IMR-90 (cell line): ENCODE measurements around the gene SRR. TPM values are rescaled to one million over a fixed set of nuclear protein-coding genes. Genes with fewer than 3 reads are reported as not detected.

Experiments
- ATAC-seq: fragments of 200-7000 bp; cut with Tn5 transposase; 2 replicates; pipeline ENCODE4 v1.9.1; 2020; ENCODE audit warnings: low read depth, mild to moderate bottlenecking, moderate library complexity
- BruUV-seq: library from RNA; stranded (reverse); fragments of 400-500 nt; replicated peaks from 2 replicates; lab custom pipeline; 2021; lab: Mats Ljungman, UMichigan
- CTCF ChIA-PET: fragments of 300-600 bp; formaldehyde crosslinking; extraction: SDS; loops from one replicate; lab custom pipeline; 2021; ENCODE audit warnings: antibody characterized with exemption; lab: Yijun Ruan, JAX
- POLR2A ChIA-PET: fragments of 300-600 bp; sonication (Branson Sonifier 250); formaldehyde crosslinking; loops from one replicate; lab custom pipeline; 2022; ENCODE audit warnings: antibody characterized with exemption; ENCODE audit not compliant: unreplicated experiment; lab: Charles Lee
- DNase-seq: peaks from one replicate; pipeline ENCODE4 v3.0.0; 2013
- H2AFZ ChIP-seq: replicated peaks from 2 replicates; pipeline ENCODE3; 2013; ENCODE audit warnings: low read length, mild to moderate bottlenecking; ENCODE audit not compliant: poor library complexity
- H2AK5ac ChIP-seq: 2 replicates; pipeline ENCODE4 v1.6.1; 2013; ENCODE audit warnings: low read depth, low read length, inconsistent platforms
- H2AK9ac ChIP-seq: replicated peaks from 2 replicates; pipeline ENCODE3; 2013; ENCODE audit warnings: mild to moderate bottlenecking, low read depth, low read length, moderate library complexity; ENCODE audit not compliant: poor library complexity
- H2BK120ac ChIP-seq: 2 replicates; pipeline ENCODE4 v1.6.1; 2013; ENCODE audit warnings: low read depth, low read length, inconsistent platforms
- H2BK15ac ChIP-seq: 3 replicates; pipeline ENCODE4 v1.6.1; 2013; ENCODE audit warnings: low read depth, low read length, inconsistent platforms
- H2BK20ac ChIP-seq: 2 replicates; pipeline ENCODE4 v1.6.1; 2013; ENCODE audit warnings: low read depth, mild to moderate bottlenecking, inconsistent platforms, low read length, moderate library complexity
- H2BK5ac ChIP-seq: 2 replicates; pipeline ENCODE4 v1.6.1; 2013; ENCODE audit warnings: mild to moderate bottlenecking, low read depth, low read length, inconsistent platforms; ENCODE audit not compliant: poor library complexity, severe bottlenecking
- H3K14ac ChIP-seq: replicated peaks from 2 replicates; pipeline ENCODE4 v1.6.1; 2013; ENCODE audit warnings: low read depth, low read length, inconsistent platforms
- H3K18ac ChIP-seq: 2 replicates; pipeline ENCODE4 v1.6.1; 2013; ENCODE audit warnings: low read depth, low read length, control low read depth
- H3K23ac ChIP-seq: 2 replicates; pipeline ENCODE4 v1.6.1; 2013; ENCODE audit warnings: low read depth, low read length, inconsistent platforms
- H3K27ac ChIP-seq: 2 replicates; pipeline ENCODE4 v1.5.1; 2013; ENCODE audit warnings: mild to moderate bottlenecking, control low read depth, low read length; ENCODE audit not compliant: insufficient read depth
- H3K27me3 ChIP-seq: 2 replicates; pipeline ENCODE4 v1.6.1; 2013; ENCODE audit warnings: low read length; ENCODE audit not compliant: control insufficient read depth, insufficient read depth
- H3K36me3 ChIP-seq: 2 replicates; pipeline ENCODE4 v1.6.1; 2013; ENCODE audit warnings: low read length, mixed read lengths; ENCODE audit not compliant: control insufficient read depth, insufficient read depth
- H3K4ac ChIP-seq: 2 replicates; pipeline ENCODE4 v1.6.1; 2013; ENCODE audit warnings: low read depth, low read length, inconsistent platforms
- H3K4me1 ChIP-seq: 2 replicates; pipeline ENCODE4 v1.6.1; 2013; ENCODE audit warnings: low read length, mixed read lengths; ENCODE audit not compliant: control insufficient read depth, insufficient read depth
- H3K4me2 ChIP-seq: 2 replicates; pipeline ENCODE4 v1.6.1; 2013; ENCODE audit warnings: low read depth, mild to moderate bottlenecking, control low read depth, low read length, moderate library complexity
- H3K4me3 ChIP-seq: 2 replicates; pipeline ENCODE4 v1.5.1; 2013; ENCODE audit warnings: low read depth, mild to moderate bottlenecking, control low read depth, low read length, moderate library complexity; ENCODE audit not compliant: insufficient read depth
- H3K56ac ChIP-seq: 2 replicates; pipeline ENCODE4 v1.6.1; 2013; ENCODE audit warnings: low read length, inconsistent platforms; ENCODE audit not compliant: insufficient read depth; ENCODE audit errors: extremely low read depth
- H3K79me1 ChIP-seq, 2 experiments: 2 replicates each; pipeline ENCODE4 v1.6.1; 2013; ENCODE audit warnings: low read length in 2 of 2, inconsistent platforms in 1 of 2, low read depth in 1 of 2
- H3K9ac ChIP-seq: 2 replicates; pipeline ENCODE4 v1.6.1; 2013; ENCODE audit warnings: low read depth, low read length, control low read depth
- H3K9me1 ChIP-seq: 2 replicates; pipeline ENCODE4 v1.6.1; 2013; ENCODE audit warnings: low read length, inconsistent platforms; ENCODE audit not compliant: insufficient read depth
- H3K9me3 ChIP-seq: 2 replicates; pipeline ENCODE4 v1.6.1; 2013; ENCODE audit warnings: low read length; ENCODE audit not compliant: control insufficient read depth, insufficient read depth
- H4K20me1 ChIP-seq: 2 replicates; pipeline ENCODE4 v1.6.1; 2013; ENCODE audit warnings: low read length, inconsistent platforms; ENCODE audit not compliant: insufficient read depth
- H4K5ac ChIP-seq: 2 replicates; pipeline ENCODE4 v1.6.1; 2013; ENCODE audit warnings: mild to moderate bottlenecking, low read depth, low read length, control low read depth
- H4K8ac ChIP-seq, 2 experiments: 2 replicates each; pipeline ENCODE4 v1.6.1; 2013; ENCODE audit warnings: low read depth in 2 of 2, low read length in 2 of 2, control low read depth in 1 of 2, inconsistent platforms in 1 of 2
- H4K91ac ChIP-seq: 2 replicates; pipeline ENCODE4 v1.6.1; 2013; ENCODE audit warnings: low read depth, low read length, inconsistent platforms; ENCODE audit not compliant: insufficient read depth
- BHLHE40 ChIP-seq: fragments of 150-350 bp; IDR thresholded peaks from 2 replicates; pipeline ENCODE4 v1.6.1; 2016; ENCODE audit warnings: mild to moderate bottlenecking, low read depth, low read length
- CEBPB ChIP-seq: IDR thresholded peaks from 2 replicates; pipeline ENCODE4 v1.6.1; 2012; ENCODE audit warnings: low read depth, low read length, improper control_type of control experiment
- CHD1 ChIP-seq: IDR thresholded peaks from 2 replicates; pipeline ENCODE4 v1.6.1; 2012; ENCODE audit warnings: low read depth, low read length, improper control_type of control experiment
- CTCF ChIP-seq: conservative IDR thresholded peaks from 2 replicates; pipeline ENCODE4 v1.5.1; 2012; ENCODE audit warnings: mild to moderate bottlenecking, low read depth, low read length, improper control_type of control experiment
- FOS ChIP-seq: fragments of 150-350 bp; IDR thresholded peaks from 2 replicates; pipeline ENCODE4 v1.6.1; 2016; ENCODE audit warnings: low read depth, low read length
- MAFK ChIP-seq: IDR thresholded peaks from 2 replicates; pipeline ENCODE4 v1.6.1; 2012; ENCODE audit warnings: low read depth, low read length, improper control_type of control experiment
- MAZ ChIP-seq: IDR thresholded peaks from 2 replicates; pipeline ENCODE4 v1.6.1; 2012; ENCODE audit warnings: low read depth, mild to moderate bottlenecking, low read length, improper control_type of control experiment, moderate library complexity, borderline replicate concordance
- MXI1 ChIP-seq: IDR thresholded peaks from 2 replicates; pipeline ENCODE4 v1.6.1; 2012; ENCODE audit warnings: low read depth, mild to moderate bottlenecking, low read length, moderate library complexity, borderline replicate concordance
- NFE2L2 ChIP-seq: fragments of 150-350 bp; IDR thresholded peaks from 2 replicates; pipeline ENCODE4 v1.6.1; 2016; ENCODE audit warnings: low read depth, mild to moderate bottlenecking, low read length
- POLR2A ChIP-seq: IDR thresholded peaks from 2 replicates; pipeline ENCODE4 v1.6.1; 2012; ENCODE audit warnings: mild to moderate bottlenecking, low read depth, low read length
- RAD21 ChIP-seq: IDR thresholded peaks from 2 replicates; pipeline ENCODE4 v1.6.1; 2012; ENCODE audit warnings: low read length, improper control_type of control experiment
- RCOR1 ChIP-seq: IDR thresholded peaks from 2 replicates; pipeline ENCODE4 v1.6.1; 2012; ENCODE audit warnings: mild to moderate bottlenecking, low read length, improper control_type of control experiment; ENCODE audit not compliant: insufficient replicate concordance
- SMC3 ChIP-seq: fragments of 150-350 bp; IDR thresholded peaks from 2 replicates; pipeline ENCODE4 v1.6.1; 2016; ENCODE audit warnings: low read depth, mild to moderate bottlenecking, antibody characterized with exemption, low read length, moderate library complexity
- USF2 ChIP-seq: fragments of 150-350 bp; IDR thresholded peaks from 2 replicates; pipeline ENCODE4 v1.6.1; 2017; ENCODE audit warnings: mild to moderate bottlenecking, antibody characterized with exemption, low read length, low read depth
- WGBS, 2 experiments: methylation state at CpG; one replicate each; pipeline versions ENCODE4 v1.1.5 to v1.1.7; 2013; ENCODE audit warnings: missing lambda C conversion rate in 2 of 2; ENCODE audit not compliant: insufficient read length in 1 of 2; ENCODE audit errors: extremely low coverage in 2 of 2; 5-methylcytosine and 5-hydroxymethylcytosine counted together
- dilution Hi-C: fragments of 300-500 bp; cut with HindIII; formaldehyde crosslinking; loops from one replicate; pipeline ENCODE4 v1.14.3; 2018; ENCODE audit warnings: low sequenced_read_pairs; ENCODE audit not compliant: unreplicated experiment
- in situ Hi-C: fragments of 300-500 bp; cut with MboI; formaldehyde crosslinking; loops from 3 replicates; pipeline ENCODE4 v1.14.3; 2019; ENCODE audit warnings: low sequenced_read_pairs, inconsistent platforms, mixed read lengths
- intact Hi-C: fragments of 100-400 bp; cut with micrococcal nuclease; formaldehyde crosslinking; loops from 2 replicates; pipeline ENCODE4 v1.10.0; 2022
- polyA plus RNA-seq, 3 experiments: library from polyadenylated mRNA; depleted of rRNA; stranded (reverse); fragments of >200 nt; gene quantifications; 2 replicates each; pipeline ENCODE4 v1.2.3, GENCODE V29; 2012; ENCODE audit warnings: low replicate concordance in 1 of 3
- total RNA-seq: library from RNA; depleted of rRNA; stranded (reverse); fragments of >200 nt; gene quantifications from 2 replicates; pipeline ENCODE4 v1.2.3, GENCODE V29; 2012
- TF ChIP-seq, protein P1 (sequence below): fragments of 150-350 bp; IDR thresholded peaks from 2 replicates; pipeline ENCODE4 v1.6.1; 2016; ENCODE audit warnings: low read depth, mild to moderate bottlenecking, low read length, moderate library complexity, borderline replicate concordance

SRR gene
- total and polyA plus RNA-seq, 2 of the 4 experiments (the other 2 are of a cell fraction) = 14.5 to 52.7 TPM

DNA sequence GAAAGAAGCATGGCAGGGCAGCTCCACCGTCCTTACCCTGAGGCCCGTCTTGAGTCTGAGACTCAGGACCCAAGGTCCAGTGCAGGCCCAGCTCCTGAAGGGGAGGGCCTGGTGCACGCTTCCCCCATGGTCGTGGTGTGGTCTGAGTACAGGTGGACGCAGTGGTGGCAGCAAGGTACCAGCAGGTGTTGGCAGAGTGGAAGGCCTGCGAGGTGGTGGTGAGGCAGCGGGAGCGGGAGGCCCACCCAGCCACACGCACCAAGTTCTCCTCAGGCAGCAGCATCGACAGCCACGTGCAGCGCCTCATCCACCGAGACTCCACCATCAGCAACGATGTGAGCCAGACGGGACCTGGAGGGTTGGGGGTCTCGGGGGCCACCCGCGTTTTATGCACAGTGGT, 69.4 kb downstream of the SRR start:
- ChIA-PET CTCF (no interaction called here), POLR2A (no interaction called here)
- H2BK5ac ChIP-seq = no peak overlapping the region
- H3K79me1 ChIP-seq = no peaks in the 10 kb centered on the region
- H3K4me3 ChIP-seq = no peak overlapping the region
- H3K4me2 ChIP-seq = no peak overlapping the region
- no peak overlapping the region for H3K27ac ChIP-seq
- no peak overlapping the region for H3K56ac ChIP-seq
- H3K36me3 ChIP-seq = peaks cover 43% of the 10 kb centered on the region
- in situ Hi-C loops (no loop called here), intact Hi-C loops (no loop called here), dilution Hi-C loops (no loop called here)
- no peak overlapping the region for H2AK9ac ChIP-seq
- no peak for DNase-seq
- no peak overlapping the region for H2AK5ac ChIP-seq
- no peaks in the 10 kb centered on the region for H3K27me3 ChIP-seq
- no peak overlapping the region for H3K18ac ChIP-seq
- no peak overlapping the region for H3K9ac ChIP-seq
- no peaks in the 10 kb centered on the region; the same call in 1 of the 2 replicates for H4K20me1 ChIP-seq
- no peak overlapping the region for H3K4ac ChIP-seq
- no peak overlapping the region for H4K8ac ChIP-seq
- 93% methylated on average over 9 of the region's 18 CpGs; no CpG with 5 or more reads in 1 of the 2 experiments for WGBS, 2 experiments
- no peak for ATAC-seq
- TF ChIP-seq MAFK (no peak), CHD1 (no peak), MAZ (no peak), FOS (no peak), RAD21 (no peak), SMC3 (no peak), NFE2L2 (no peak), MXI1 (no peak), USF2 (no peak), BHLHE40 (no peak), CTCF (no peak), POLR2A (no peak), RCOR1 (no peak), CEBPB (no peak)
- TF ChIP-seq, protein P1, sequence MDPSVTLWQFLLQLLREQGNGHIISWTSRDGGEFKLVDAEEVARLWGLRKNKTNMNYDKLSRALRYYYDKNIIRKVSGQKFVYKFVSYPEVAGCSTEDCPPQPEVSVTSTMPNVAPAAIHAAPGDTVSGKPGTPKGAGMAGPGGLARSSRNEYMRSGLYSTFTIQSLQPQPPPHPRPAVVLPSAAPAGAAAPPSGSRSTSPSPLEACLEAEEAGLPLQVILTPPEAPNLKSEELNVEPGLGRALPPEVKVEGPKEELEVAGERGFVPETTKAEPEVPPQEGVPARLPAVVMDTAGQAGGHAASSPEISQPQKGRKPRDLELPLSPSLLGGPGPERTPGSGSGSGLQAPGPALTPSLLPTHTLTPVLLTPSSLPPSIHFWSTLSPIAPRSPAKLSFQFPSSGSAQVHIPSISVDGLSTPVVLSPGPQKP = no peak
- no TSS peak for BruUV-seq
- H3K4me1 ChIP-seq = no peaks in the 10 kb centered on the region
- H3K23ac ChIP-seq = no peak overlapping the region
- H2AFZ ChIP-seq = no peak overlapping the region
- H3K14ac ChIP-seq = no peak overlapping the region
- no peak overlapping the region for H2BK15ac ChIP-seq
- no peak overlapping the region for H2BK20ac ChIP-seq
- 0 out of 2 replicates have a peak, but pooled peaks cover 3% of the 10 kb centered on the region for H3K9me1 ChIP-seq
- no peaks in the 10 kb centered on the region for H3K9me3 ChIP-seq
- no peak overlapping the region for H4K5ac ChIP-seq
- no peak overlapping the region for H4K91ac ChIP-seq
- H2BK120ac ChIP-seq = no peak overlapping the region
